HEK293 (cell line): ENCODE results near the gene NCOR2.

Experiments used
- BCL11A ChIP-seq: fragments of 450-650 bp; formaldehyde crosslinking; IDR thresholded peaks from 2 replicates; pipeline ENCODE4 v1.5.1; 2016; ENCODE audit warnings: low read depth, missing biosample characterization, missing genetic modification characterization
- GFI1B ChIP-seq: fragments of 450-650 bp; formaldehyde crosslinking; IDR thresholded peaks from 2 replicates; pipeline ENCODE4 v1.5.1; 2016; ENCODE audit warnings: missing biosample characterization, missing genetic modification characterization
- GLI2 ChIP-seq: fragments of 450-650 bp; formaldehyde crosslinking; IDR thresholded peaks from 2 replicates; pipeline ENCODE4; 2017; ENCODE audit warnings: missing biosample characterization, missing genetic modification characterization, low read depth, borderline replicate concordance
- GLI4 ChIP-seq: fragments of 450-650 bp; formaldehyde crosslinking; IDR thresholded peaks from 2 replicates; pipeline ENCODE4 v1.5.1; 2016; ENCODE audit warnings: missing biosample characterization, missing genetic modification characterization
- GLIS1 ChIP-seq: fragments of 450-650 bp; formaldehyde crosslinking; IDR thresholded peaks from 2 replicates; pipeline ENCODE4 v1.5.1; 2016; ENCODE audit warnings: missing biosample characterization, missing genetic modification characterization
- HOXD13 ChIP-seq: sonication (generic); formaldehyde crosslinking; IDR thresholded peaks from 2 replicates; pipeline ENCODE4 v1.8.0; 2022; ENCODE audit warnings: missing genetic modification reagents, borderline replicate concordance
- KLF1 ChIP-seq: fragments of 450-650 bp; formaldehyde crosslinking; IDR thresholded peaks from 2 replicates; pipeline ENCODE4 v1.5.1; 2016; ENCODE audit warnings: missing biosample characterization, missing genetic modification characterization
- MYNN ChIP-seq: fragments of 450-650 bp; formaldehyde crosslinking; IDR thresholded peaks from 2 replicates; pipeline ENCODE4 v1.5.1; 2016; ENCODE audit warnings: missing biosample characterization, missing genetic modification characterization, borderline replicate concordance
- SALL2 ChIP-seq: fragments of 450-650 bp; formaldehyde crosslinking; IDR thresholded peaks from 2 replicates; pipeline ENCODE4 v1.5.0; 2017; ENCODE audit warnings: missing biosample characterization, mild to moderate bottlenecking, missing genetic modification characterization, borderline replicate concordance
- SCRT1 ChIP-seq: fragments of 450-650 bp; formaldehyde crosslinking; IDR thresholded peaks from 2 replicates; pipeline ENCODE4 v1.5.1; 2016; ENCODE audit warnings: missing biosample characterization, missing genetic modification characterization, borderline replicate concordance
- ZBTB10 ChIP-seq: fragments of 450-650 bp; formaldehyde crosslinking; IDR thresholded peaks from 2 replicates; pipeline ENCODE4 v1.5.1; 2016; ENCODE audit warnings: missing biosample characterization, missing genetic modification characterization
- ZBTB20 ChIP-seq: fragments of 450-650 bp; formaldehyde crosslinking; IDR thresholded peaks from 2 replicates; pipeline ENCODE4 v1.5.1; 2016; ENCODE audit warnings: missing biosample characterization, missing genetic modification characterization
- ZBTB7A ChIP-seq: fragments of 450-650 bp; formaldehyde crosslinking; IDR thresholded peaks from 2 replicates; pipeline ENCODE4 v1.5.1; 2016; ENCODE audit warnings: low read depth, missing biosample characterization, missing genetic modification characterization
- ZFP41 ChIP-seq: fragments of 450-650 bp; formaldehyde crosslinking; IDR thresholded peaks from 2 replicates; pipeline ENCODE4 v1.5.1; 2016; ENCODE audit warnings: missing biosample characterization, missing genetic modification characterization, borderline replicate concordance
- ZNF114 ChIP-seq: fragments of 450-650 bp; formaldehyde crosslinking; IDR thresholded peaks from 2 replicates; pipeline ENCODE4 v1.5.0; 2017; ENCODE audit warnings: missing biosample characterization, missing genetic modification characterization
- ZNF121 ChIP-seq: fragments of 450-650 bp; formaldehyde crosslinking; IDR thresholded peaks from 2 replicates; pipeline ENCODE4 v1.5.1; 2016; ENCODE audit warnings: missing biosample characterization, missing genetic modification characterization
- ZNF132 ChIP-seq: fragments of 450-650 bp; formaldehyde crosslinking; IDR thresholded peaks from 2 replicates; pipeline ENCODE4 v1.5.1; 2017; ENCODE audit warnings: missing biosample characterization, missing genetic modification characterization, borderline replicate concordance
- ZNF155 ChIP-seq: fragments of 450-650 bp; formaldehyde crosslinking; IDR thresholded peaks from 2 replicates; pipeline ENCODE4 v1.5.1; 2016; ENCODE audit warnings: missing biosample characterization, missing genetic modification characterization
- ZNF16 ChIP-seq: fragments of 450-650 bp; formaldehyde crosslinking; IDR thresholded peaks from 2 replicates; pipeline ENCODE4 v1.5.1; 2016; ENCODE audit warnings: low read depth, missing biosample characterization, missing genetic modification characterization
- ZNF175 ChIP-seq: fragments of 450-650 bp; formaldehyde crosslinking; IDR thresholded peaks from 2 replicates; pipeline ENCODE4 v1.5.1; 2016; ENCODE audit warnings: missing biosample characterization, missing genetic modification characterization
- ZNF23 ChIP-seq: fragments of 450-650 bp; formaldehyde crosslinking; IDR thresholded peaks from 2 replicates; pipeline ENCODE4 v1.5.1; 2016; ENCODE audit warnings: missing biosample characterization, missing genetic modification characterization, borderline replicate concordance
- ZNF266 ChIP-seq: fragments of 450-650 bp; formaldehyde crosslinking; IDR thresholded peaks from 2 replicates; pipeline ENCODE4 v1.5.1; 2016; ENCODE audit warnings: missing biosample characterization, missing genetic modification characterization, low read depth
- ZNF426 ChIP-seq: fragments of 450-650 bp; formaldehyde crosslinking; IDR thresholded peaks from 2 replicates; pipeline ENCODE4 v1.5.1; 2017; ENCODE audit warnings: missing biosample characterization, missing genetic modification characterization, mild to moderate bottlenecking, inconsistent platforms, moderate library complexity
- ZNF473 ChIP-seq: fragments of 450-650 bp; formaldehyde crosslinking; IDR thresholded peaks from 2 replicates; pipeline ENCODE4 v1.5.1; 2017; ENCODE audit warnings: missing biosample characterization, missing genetic modification characterization
- ZNF501 ChIP-seq: fragments of 450-650 bp; formaldehyde crosslinking; IDR thresholded peaks from 2 replicates; pipeline ENCODE4 v1.5.1; 2016; ENCODE audit warnings: missing biosample characterization, missing genetic modification characterization
- ZNF510 ChIP-seq: fragments of 450-650 bp; formaldehyde crosslinking; IDR thresholded peaks from 2 replicates; pipeline ENCODE4 v1.5.1; 2018; ENCODE audit warnings: mild to moderate bottlenecking, missing genetic modification characterization, missing biosample characterization; ENCODE audit not compliant: insufficient replicate concordance
- ZNF518A ChIP-seq: fragments of 450-650 bp; formaldehyde crosslinking; conservative IDR thresholded peaks from 2 replicates; pipeline ENCODE4 v1.5.1; 2016; ENCODE audit warnings: low read depth, missing biosample characterization, missing genetic modification characterization
- ZNF571 ChIP-seq: fragments of 450-650 bp; formaldehyde crosslinking; IDR thresholded peaks from 2 replicates; pipeline ENCODE4 v1.5.0; 2017; ENCODE audit warnings: missing biosample characterization, missing genetic modification characterization
- ZXDB ChIP-seq: fragments of 450-650 bp; formaldehyde crosslinking; IDR thresholded peaks from 2 replicates; pipeline ENCODE4 v1.5.1; 2016; ENCODE audit warnings: missing biosample characterization, missing genetic modification characterization
- TF ChIP-seq, protein P1 (sequence below): fragments of 450-650 bp; IDR thresholded peaks from 2 replicates; pipeline ENCODE4 v1.5.1; 2018; ENCODE audit warnings: missing biosample characterization, missing genetic modification characterization

Gene NCOR2

DNA sequence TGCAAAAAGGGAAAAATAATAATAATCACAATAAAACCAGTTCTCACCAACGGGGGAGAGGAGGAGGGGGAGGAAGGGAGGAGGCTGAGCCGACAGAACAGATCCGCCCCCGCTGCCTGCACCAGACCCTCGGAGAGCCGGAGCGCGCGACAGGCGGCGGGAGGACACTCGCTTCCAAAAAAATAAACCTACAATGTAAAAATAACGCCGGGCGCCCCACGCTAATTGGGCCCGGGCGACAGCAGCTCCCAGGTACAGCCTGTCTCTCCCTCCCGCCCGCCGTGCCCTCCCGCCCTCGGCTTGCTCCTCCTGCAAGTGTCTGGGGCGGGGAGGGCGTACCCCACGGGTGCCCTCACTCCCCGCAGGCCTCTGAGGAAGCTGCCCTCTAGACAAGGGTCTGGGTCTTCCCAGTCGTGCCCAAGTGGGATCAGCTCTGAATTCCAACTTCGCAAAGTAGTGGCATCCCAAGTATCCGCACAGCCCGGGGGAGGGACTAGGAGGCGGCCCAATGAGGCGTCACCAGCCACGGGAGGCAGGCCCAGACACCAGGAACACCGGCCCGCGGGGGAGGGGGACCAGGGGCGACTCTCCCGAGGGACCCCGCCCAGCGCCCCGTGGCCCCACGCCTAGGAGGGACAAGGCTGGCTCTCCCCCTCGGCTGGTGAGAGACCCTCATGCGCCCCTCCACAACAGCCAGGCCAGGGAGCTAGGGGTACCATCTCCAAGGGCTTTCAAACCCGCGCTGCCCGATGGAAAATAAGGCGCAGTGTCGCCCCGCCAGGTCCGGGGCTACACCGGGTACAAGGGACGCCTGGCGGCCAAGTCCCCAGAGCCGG lies 1.0 kb downstream of the NCOR2 start (continued):
- no peak for TF ChIP-seq ZNF518A
- peak; percentile 68 for TF ChIP-seq ZNF501 (tag by site-specific recombination)
- TF ChIP-seq GLI4 = no peak
- TF ChIP-seq ZNF426 (tag by site-specific recombination) = no peak
- no peak for TF ChIP-seq ZNF473 (tag by site-specific recombination)
- no peak for TF ChIP-seq SCRT1
- TF ChIP-seq ZNF266 (tag by site-specific recombination) = no peak
- no peak for TF ChIP-seq ZNF114 (tag by site-specific recombination)
- TF ChIP-seq, protein P1, sequence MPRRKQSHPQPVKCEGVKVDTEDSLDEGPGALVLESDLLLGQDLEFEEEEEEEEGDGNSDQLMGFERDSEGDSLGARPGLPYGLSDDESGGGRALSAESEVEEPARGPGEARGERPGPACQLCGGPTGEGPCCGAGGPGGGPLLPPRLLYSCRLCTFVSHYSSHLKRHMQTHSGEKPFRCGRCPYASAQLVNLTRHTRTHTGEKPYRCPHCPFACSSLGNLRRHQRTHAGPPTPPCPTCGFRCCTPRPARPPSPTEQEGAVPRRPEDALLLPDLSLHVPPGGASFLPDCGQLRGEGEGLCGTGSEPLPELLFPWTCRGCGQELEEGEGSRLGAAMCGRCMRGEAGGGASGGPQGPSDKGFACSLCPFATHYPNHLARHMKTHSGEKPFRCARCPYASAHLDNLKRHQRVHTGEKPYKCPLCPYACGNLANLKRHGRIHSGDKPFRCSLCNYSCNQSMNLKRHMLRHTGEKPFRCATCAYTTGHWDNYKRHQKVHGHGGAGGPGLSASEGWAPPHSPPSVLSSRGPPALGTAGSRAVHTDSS (tag by site-specific recombination) = no peak
- peak; percentile 96 for TF ChIP-seq ZBTB10
- TF ChIP-seq ZNF155 (tag by site-specific recombination) = no peak
- no peak for TF ChIP-seq SALL2
- no peak for TF ChIP-seq ZNF16 (tag by site-specific recombination)
- TF ChIP-seq ZNF121 = no peak
- TF ChIP-seq ZXDB (tag by site-specific recombination) = peak; percentile 77
- TF ChIP-seq MYNN (tag by site-specific recombination) = no peak
- TF ChIP-seq HOXD13 (CRISPR knock-in tag) = no peak
- no peak for TF ChIP-seq ZNF132 (tag by site-specific recombination)
- no peak for TF ChIP-seq ZNF175 (tag by site-specific recombination)
- TF ChIP-seq ZFP41 (tag by site-specific recombination) = no peak
- TF ChIP-seq ZBTB7A = peak; percentile 92
- TF ChIP-seq ZBTB20 (tag by site-specific recombination) = peak; percentile 92
- TF ChIP-seq ZNF510 = no peak
- TF ChIP-seq BCL11A (tag by site-specific recombination) = no peak
- no peak for TF ChIP-seq GFI1B
- TF ChIP-seq ZNF571 (tag by site-specific recombination) = no peak
- TF ChIP-seq ZNF23 (tag by site-specific recombination) = no peak
- TF ChIP-seq GLIS1 (tag by site-specific recombination) = peak; percentile 86
- peak; percentile 54 for TF ChIP-seq KLF1 (tag by site-specific recombination)
- TF ChIP-seq GLI2 = no peak
